WERI-Rb-1 (cell line): ENCODE data around the gene SH3YL1.

Experiments used
- DNase-seq: peaks from one replicate; pipeline ENCODE4 v3.0.0-alpha.2; 2020
- H3K27ac ChIP-seq: fragments of 250-450 bp; sonication (Bioruptor Pico); 2 replicates; pipeline ENCODE4 v1.5.1; 2020; ENCODE audit warnings: mild to moderate bottlenecking, moderate library complexity
- H3K27me3 ChIP-seq: fragments of 250-450 bp; sonication (Bioruptor Pico); 2 replicates; pipeline ENCODE4 v1.5.1; 2021; ENCODE audit warnings: mild to moderate bottlenecking, low read depth, moderate library complexity; ENCODE audit not compliant: insufficient read depth, severe bottlenecking
- H3K36me3 ChIP-seq: fragments of 250-450 bp; sonication (Bioruptor Pico); 2 replicates; pipeline ENCODE4 v1.5.1; 2020; ENCODE audit warnings: mild to moderate bottlenecking, moderate library complexity
- H3K4me3 ChIP-seq: 2 replicates; pipeline ENCODE4 v1.5.1; 2011; ENCODE audit warnings: low read depth, mild to moderate bottlenecking, control low read depth, low read length
- H3K9me3 ChIP-seq: fragments of 250-450 bp; sonication (Bioruptor Pico); 2 replicates; pipeline ENCODE4 v1.5.1; 2021; ENCODE audit warnings: mild to moderate bottlenecking, moderate library complexity; ENCODE audit not compliant: severe bottlenecking
- CTCF ChIP-seq: IDR thresholded peaks from 2 replicates; pipeline ENCODE4 v1.5.1; 2011; ENCODE audit warnings: low read depth, mild to moderate bottlenecking, control low read depth, inconsistent platforms, low read length

SH3YL1 gene

GRCh38 chr2:209470-209869 is 54.4 kb downstream of the SH3YL1 start:
- no peaks in the 10 kb centered on the region for H3K36me3 ChIP-seq
- peaks cover 6% of the 10 kb centered on the region for H3K9me3 ChIP-seq
- no peak overlapping the region for H3K27ac ChIP-seq
- H3K4me3 ChIP-seq, result no peak overlapping the region
- no peak for TF ChIP-seq CTCF
- no peak for DNase-seq
- peaks cover 10% of the 10 kb centered on the region for H3K27me3 ChIP-seq

GRCh38 chr2:208335-208734 is 55.5 kb downstream of the SH3YL1 start:
- peaks cover 10% of the 10 kb centered on the region for H3K27me3 ChIP-seq
- no peaks in the 10 kb centered on the region for H3K36me3 ChIP-seq
- peaks cover 4% of the 10 kb centered on the region for H3K9me3 ChIP-seq
- no peak overlapping the region for H3K4me3 ChIP-seq
- no peak overlapping the region for H3K27ac ChIP-seq
- no peak for DNase-seq
- TF ChIP-seq CTCF, result no peak

DNA sequence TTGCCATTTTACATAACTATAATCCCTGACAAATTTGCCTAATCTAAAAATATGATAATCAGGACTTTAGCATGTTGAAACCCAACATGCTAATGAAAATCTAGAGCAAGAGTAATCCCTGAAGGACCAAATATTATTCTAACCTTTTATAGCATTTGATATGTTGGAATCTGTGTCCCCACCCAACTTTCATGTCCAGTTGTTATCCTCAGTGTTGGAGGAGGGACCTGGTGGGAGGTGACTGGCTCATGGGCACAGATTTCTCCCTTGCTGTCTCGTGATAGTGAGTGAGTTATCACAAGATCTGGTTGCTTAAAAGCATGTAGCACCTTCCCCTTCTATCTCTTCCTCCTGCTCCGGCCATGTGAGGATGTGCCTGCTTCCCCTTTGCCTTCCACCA is 59.8 kb downstream of the SH3YL1 start:
- DNase-seq, result no peak
- Histone ChIP-seq H3K27ac (no peak overlapping the region), H3K9me3 (no peaks in the 10 kb centered on the region), H3K27me3 (no peaks in the 10 kb centered on the region), H3K4me3 (no peak overlapping the region), H3K36me3 (no peaks in the 10 kb centered on the region)
- TF ChIP-seq CTCF, result no peak

- no peaks in the 10 kb centered on the region for H3K36me3 ChIP-seq
- H3K4me3 ChIP-seq, result no peak overlapping the region
- no peak for TF ChIP-seq CTCF
- H3K9me3 ChIP-seq, result no peaks in the 10 kb centered on the region
- DNase-seq, result no peak
- H3K27ac ChIP-seq, result no peak overlapping the region
- H3K27me3 ChIP-seq, result no peaks in the 10 kb centered on the region
These were observed 60.4 kb downstream of the SH3YL1 start for GRCh38 chr2:203401-203800.

DNA sequence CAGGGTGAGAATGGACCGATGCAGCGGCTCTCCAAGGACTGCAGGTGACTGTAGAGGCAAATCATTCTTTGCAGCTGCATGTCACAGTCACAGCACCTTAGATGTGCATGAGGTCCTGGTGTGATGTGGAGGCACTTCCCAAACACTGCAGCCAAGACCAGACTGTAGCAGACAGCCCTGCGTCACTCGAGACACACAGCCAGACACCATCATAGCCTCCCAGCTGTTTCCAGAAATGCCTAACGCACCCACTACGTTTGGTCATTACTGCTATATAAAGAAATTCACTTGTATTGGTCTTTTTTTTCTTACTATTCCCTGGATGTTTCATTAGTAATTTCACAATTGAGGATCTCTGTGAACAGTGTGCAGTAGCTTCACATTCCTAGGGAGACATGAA is 60.9 kb downstream of the SH3YL1 start:
- TF ChIP-seq CTCF, result no peak
- H3K4me3 ChIP-seq, result no peak overlapping the region
- DNase-seq, result no peak
- H3K36me3 ChIP-seq, result no peaks in the 10 kb centered on the region
- no peaks in the 10 kb centered on the region for H3K27me3 ChIP-seq
- H3K27ac ChIP-seq, result no peak overlapping the region
- no peaks in the 10 kb centered on the region for H3K9me3 ChIP-seq

- Histone ChIP-seq H3K27me3 (no peaks in the 10 kb centered on the region), H3K9me3 (no peaks in the 10 kb centered on the region), H3K4me3 (no peak overlapping the region), H3K36me3 (no peaks in the 10 kb centered on the region), H3K27ac (no peak overlapping the region)
- no peak for DNase-seq
- TF ChIP-seq CTCF, result no peak
These were observed 62.0 kb downstream of the SH3YL1 start for GRCh38 chr2:201648-202433.
